Mucosa of gallbladder (tissue), 1 donor: Measurements from ENCODE around the gene CAMSAP1. TPM values are rescaled to one million over a fixed set of nuclear protein-coding genes. Genes with fewer than 3 reads are reported as not detected.
A peak's percentile ranks its signal among the peaks of the same experiment; 100 is the strongest.
"Not testable (repeated sequence)": the region's sequence is repeated elsewhere in the genome, so short reads cannot be mapped to it uniquely, and the experiment has no call there.

ENCODE experiments used
- DNase-seq: peaks from one replicate; pipeline ENCODE4 v3.0.0-alpha.2; 2020; ENCODE audit warnings: low spot score
- total RNA-seq: library from RNA; stranded (reverse); gene quantifications from one replicate; pipeline ENCODE4 v1.2.1, GENCODE V29; 2021
- donor health status: DM: no; HTN: no; CAD: no.

The CAMSAP1 gene
- total RNA-seq: 24.4 TPM

DNA sequence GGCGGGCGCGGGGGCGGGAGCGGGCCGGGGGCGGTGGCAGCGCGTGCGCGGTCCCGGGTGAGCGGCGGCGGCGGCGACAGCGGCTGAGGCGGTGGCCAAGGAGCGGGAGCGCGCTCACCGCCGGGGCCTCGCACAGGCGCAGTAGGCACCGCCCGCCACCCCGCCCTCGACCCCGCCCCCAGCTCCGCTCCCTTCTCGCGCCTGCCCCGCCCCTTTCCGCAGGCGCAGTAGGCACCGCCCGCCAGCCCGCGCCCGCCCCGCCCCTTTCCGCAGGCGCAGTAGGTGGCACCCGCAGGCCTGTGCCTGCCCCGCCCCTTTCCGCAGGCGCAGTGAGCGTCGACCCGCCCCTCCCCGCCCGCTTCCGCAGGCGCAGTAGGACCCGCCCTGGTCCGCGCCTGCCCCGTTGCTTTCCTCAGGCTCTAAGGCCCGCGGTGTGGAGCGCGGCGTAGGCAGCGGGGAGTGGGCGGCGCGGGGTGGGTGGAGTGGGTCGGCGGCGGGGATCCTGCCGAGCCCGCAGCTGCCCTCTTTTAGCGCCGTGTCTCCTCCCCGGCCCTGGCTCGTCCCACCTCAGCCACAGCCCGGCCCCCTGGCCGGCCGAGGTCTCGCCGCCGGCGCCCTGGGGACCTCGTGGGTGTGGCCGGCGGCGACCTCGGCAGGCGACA lies at the start of gene CAMSAP1:
Gene CAMSAP1, minus strand, starts transcription at position 116 of the 662 bp plus-strand sequence. CDS start 387 bp downstream, outside the sequence.
- peak; percentile 95 for DNase-seq

- no peak for DNase-seq
These were observed 49.4 kb upstream of the CAMSAP1 start for GRCh38 chr9:135956802-135957174.

- no peak for DNase-seq
These were observed 48.8 kb upstream of the CAMSAP1 start for GRCh38 chr9:135955934-135956801.

GRCh38 chr9:135952664-135953206 lies 45.4 kb upstream of the CAMSAP1 start:
- no peak for DNase-seq

DNA sequence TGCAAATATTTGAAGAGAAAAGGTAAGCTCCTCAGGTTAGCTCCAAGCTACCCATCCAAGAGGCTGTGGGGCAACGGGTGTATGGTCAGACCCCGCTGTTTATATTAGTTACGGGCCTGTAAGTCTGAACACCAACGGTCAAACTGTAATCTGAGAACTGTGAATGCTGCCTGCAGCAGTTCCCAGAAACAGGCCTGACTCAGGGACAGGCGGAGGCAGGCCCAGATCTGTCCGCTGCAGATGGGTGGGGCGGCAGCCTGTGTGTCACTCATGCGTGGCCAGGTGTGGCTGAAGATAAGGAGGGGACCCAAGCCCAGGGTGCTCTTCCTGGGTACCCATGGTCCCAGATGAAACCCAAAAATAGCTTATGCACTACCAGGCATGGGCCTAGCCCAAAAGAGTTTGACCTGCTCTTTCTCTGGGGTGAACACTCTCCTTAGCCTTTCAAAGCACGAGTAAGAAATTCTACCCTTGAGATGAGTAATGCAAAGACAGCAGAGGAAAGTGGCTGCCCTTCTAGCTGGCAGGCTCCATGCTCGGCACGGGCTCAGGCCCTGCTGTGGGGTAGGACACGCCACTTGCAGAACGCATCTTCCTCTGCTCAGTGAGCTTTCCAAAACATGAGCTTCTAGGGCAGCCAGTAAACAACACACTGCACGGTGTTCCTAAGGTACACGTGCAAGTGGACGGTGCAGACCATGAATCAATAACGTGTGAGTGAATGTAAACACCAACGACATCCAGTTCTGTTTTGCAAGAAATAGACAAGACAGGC lies 44.7 kb upstream of the CAMSAP1 start:
- DNase-seq: no peak

- not testable (repeated sequence) for DNase-seq
These were observed 44.0 kb upstream of the CAMSAP1 start for GRCh38 chr9:135951310-135951709.

DNA sequence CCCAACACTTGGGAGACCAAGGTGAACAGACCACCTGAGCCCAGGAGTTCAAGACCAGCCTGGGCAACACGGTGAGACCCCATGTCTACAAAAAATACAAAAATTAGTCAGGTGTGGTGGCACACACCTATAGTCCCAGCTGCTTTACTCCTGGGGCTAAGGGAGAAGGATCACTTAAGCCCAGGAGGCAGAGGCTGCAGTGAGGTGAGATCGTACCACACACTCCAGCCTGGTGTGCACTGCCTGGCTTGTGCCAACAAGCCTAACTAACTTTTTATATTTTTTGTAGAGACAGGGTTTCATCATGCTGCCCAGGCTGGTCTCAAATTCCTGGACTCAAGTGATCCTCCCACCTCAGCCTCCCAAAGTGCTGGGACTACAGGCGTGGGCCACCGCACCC lies 43.5 kb upstream of the CAMSAP1 start:
- DNase-seq: not testable (repeated sequence)

DNA sequence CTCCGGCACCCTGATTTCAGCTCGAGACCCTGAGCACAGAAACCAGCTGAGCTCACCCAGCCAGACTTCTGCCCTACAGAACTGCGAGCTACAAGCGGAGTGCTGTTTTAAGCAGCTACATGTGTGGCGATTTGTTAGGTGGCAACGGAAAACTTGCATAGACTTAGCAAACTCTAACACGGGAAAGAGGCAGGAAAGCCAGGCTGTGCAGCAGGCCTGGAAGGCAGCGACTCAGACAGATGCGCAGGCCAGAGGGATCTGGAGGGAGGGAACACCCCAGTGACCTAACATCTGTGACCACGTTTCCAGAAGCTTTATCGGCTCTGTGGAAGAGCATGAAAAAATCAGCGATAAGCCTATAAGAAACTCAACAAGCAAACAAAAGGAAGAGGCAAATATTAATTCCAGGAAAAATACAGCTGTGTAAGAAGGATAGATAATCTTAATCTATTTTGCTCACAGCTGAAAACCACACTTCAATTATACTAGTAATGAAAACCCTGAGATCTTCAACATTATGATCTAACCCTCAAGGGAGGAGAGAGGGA lies 42.9 kb upstream of the CAMSAP1 start:
- no peak for DNase-seq

- no peak for DNase-seq
These were observed 42.3 kb upstream of the CAMSAP1 start for GRCh38 chr9:135949501-135950134.

DNA sequence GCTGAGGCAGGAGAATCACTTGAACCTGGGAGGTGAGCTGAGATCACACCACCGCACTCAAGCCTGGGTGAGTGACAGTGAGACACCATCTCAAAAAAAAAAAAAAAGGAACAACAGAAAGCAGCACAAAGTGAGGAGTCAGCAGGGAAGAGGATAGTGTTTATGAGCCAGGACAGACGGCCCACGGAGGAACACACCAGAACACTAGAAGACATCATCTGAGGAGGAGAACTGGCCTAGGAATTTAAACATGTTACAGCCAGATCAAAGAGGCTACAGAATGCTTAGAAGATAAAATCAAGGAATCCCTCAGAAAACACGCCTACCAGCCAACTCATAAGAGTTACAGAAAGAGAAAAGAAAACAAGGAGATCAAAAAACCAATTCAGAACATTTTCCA lies 41.6 kb upstream of the CAMSAP1 start:
- no peak for DNase-seq

DNA sequence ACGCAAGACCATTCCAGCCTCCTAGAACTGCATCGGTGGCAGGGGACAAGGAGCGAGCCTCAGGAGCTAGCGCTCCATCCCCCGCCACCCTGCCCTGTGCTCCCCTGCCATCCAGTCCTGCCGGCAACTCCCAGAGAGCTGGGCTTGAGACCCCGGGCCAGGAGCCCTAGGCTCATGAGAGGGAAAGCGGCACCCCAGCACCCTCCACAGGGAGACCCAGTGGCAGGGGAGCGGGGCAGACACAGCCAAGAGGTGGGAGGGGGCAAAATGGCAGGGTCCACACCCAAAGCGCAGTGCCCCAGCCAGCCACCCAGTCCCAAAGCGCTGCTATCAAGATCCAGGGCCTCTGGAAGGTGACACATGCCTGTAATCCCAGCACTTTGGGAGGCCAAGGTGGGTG lies 41.1 kb upstream of the CAMSAP1 start:
- DNase-seq: no peak

- DNase-seq: no peak
These were observed 40.2 kb upstream of the CAMSAP1 start for GRCh38 chr9:135947582-135947981.

- not testable (repeated sequence) for DNase-seq
These were observed 39.8 kb upstream of the CAMSAP1 start for GRCh38 chr9:135947105-135947504.

DNA sequence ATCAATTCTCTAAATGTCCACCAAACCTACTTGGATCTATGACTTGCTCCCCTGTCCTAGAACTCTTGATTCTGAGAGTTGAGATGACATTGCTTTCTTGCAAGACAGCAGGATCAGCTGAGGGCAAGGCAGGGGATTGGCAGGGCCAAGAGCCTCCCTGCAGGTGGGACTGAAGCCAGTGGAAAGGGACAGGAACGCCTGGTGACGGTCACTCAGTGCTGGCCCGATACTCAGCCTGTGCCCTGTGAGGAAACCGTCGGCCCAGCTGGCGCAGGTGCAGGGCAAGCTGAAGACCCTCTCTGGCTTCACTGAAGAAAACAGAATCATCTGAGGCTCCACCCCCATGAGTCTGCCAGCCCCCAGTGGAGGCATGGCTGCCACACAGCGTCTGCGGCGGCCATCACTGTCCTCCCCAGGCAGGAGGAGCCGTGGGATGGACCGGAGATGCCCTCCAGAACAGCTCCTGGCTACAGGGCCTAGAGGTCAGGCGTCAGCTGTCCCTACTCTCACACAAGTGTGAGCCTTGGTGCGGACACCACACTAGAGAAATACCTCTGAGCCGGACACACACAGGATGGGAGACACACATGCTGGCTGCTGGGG lies 39.1 kb upstream of the CAMSAP1 start:
- no peak for DNase-seq

DNA sequence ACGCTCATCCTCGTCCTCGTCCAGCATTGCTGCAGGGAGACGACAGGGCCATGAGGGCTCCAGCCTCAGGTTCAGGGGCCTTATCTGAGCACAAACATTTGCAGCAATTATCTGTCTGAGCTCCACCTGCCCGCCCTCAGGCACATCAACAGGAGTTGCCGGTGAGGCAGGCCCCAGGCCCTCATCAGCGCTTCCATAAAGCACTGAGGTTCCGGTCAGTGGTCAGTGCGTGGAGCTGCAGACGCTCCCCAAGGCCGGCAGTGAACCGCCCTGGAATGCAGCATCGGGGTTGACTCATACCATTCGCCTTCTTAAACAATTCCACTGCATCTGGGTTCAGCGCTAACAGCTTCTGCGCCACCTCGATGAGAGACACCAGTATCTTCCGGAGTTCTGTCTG lies 38.6 kb upstream of the CAMSAP1 start:
- no peak for DNase-seq

- DNase-seq: no peak
These were observed 37.3 kb upstream of the CAMSAP1 start for GRCh38 chr9:135944444-135945252.

GRCh38 chr9:135943604-135944003 lies 36.3 kb upstream of the CAMSAP1 start:
- DNase-seq: not testable (repeated sequence)

GRCh38 chr9:135941288-135941995 lies 34.1 kb upstream of the CAMSAP1 start:
- no peak for DNase-seq
